ENCODE measurements around the gene AHI1. TPM values are rescaled to one million over a fixed set of nuclear protein-coding genes. Genes with fewer than 3 reads are reported as not detected.
"Not testable (repeated sequence)": the region's sequence is repeated elsewhere in the genome, so short reads cannot be mapped to it uniquely, and the experiment has no call there.

AHI1 gene
- total and polyA plus RNA-seq, 12 donors, result 4.1 to 19.8 (median 11.9) TPM

DNA sequence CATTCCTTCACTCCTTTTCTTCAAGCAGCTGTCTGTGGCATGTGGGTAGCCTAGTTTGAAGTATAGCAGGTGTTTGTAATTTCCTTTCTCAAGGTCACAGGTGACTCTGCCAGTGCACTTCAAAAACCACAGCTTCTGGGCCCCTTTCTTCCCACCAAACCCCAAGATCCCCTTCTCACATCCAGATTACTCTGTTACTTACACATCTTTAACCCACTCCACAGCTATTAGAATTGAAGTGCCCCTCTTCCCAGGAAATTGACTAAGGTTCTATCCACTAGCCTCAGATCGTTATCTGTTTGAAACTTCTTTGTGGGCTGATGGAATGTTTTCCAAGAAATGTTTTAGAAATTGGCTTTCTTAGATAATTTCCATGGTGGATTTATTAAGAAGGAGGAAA lies 150.8 kb downstream of the AHI1 start:
- no peak for ATAC-seq
- 89 to 95% methylated on average over 1 of the region's 1 CpG for WGBS, 2 donors
- DNase-seq, result no peak
- H3K9me3 ChIP-seq, result no peaks in the 10 kb centered on the region
- no peak overlapping the region for H3K4me3 ChIP-seq
- no peaks in the 10 kb centered on the region for H3K27me3 ChIP-seq
- no peak overlapping the region for H3K27ac ChIP-seq
- TF ChIP-seq, protein P1, sequence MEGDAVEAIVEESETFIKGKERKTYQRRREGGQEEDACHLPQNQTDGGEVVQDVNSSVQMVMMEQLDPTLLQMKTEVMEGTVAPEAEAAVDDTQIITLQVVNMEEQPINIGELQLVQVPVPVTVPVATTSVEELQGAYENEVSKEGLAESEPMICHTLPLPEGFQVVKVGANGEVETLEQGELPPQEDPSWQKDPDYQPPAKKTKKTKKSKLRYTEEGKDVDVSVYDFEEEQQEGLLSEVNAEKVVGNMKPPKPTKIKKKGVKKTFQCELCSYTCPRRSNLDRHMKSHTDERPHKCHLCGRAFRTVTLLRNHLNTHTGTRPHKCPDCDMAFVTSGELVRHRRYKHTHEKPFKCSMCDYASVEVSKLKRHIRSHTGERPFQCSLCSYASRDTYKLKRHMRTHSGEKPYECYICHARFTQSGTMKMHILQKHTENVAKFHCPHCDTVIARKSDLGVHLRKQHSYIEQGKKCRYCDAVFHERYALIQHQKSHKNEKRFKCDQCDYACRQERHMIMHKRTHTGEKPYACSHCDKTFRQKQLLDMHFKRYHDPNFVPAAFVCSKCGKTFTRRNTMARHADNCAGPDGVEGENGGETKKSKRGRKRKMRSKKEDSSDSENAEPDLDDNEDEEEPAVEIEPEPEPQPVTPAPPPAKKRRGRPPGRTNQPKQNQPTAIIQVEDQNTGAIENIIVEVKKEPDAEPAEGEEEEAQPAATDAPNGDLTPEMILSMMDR (IDR thresholded peaks at IDR 0.05), result no peak
- H3K36me3 ChIP-seq, result peaks cover 0 to 5% (median 0%) of the 10 kb centered on the region in 9 donors
- intact Hi-C loops (cut with DNase I), result no loop called here
- no peaks in the 10 kb centered on the region for H3K4me1 ChIP-seq

DNA sequence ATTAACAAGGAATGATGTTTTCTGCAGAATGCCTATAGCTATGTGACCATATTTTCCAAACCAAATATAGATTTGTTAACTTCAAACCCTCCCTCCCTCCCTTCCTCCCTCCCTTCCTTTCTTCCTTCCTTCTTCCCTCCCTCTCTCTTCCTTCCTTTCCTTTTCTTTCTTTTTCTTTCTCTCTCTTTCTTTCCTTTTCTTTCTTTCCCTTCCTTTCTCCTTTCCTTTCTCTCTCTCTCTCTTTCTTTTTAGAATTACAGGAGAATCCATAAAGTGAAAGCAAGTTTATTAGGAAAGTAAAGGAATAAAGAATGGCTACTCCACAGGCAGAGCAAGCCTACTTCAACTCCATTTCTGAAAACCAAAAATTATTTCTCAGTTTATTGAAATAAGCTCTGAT lies 153.0 kb downstream of the AHI1 start:
- ATAC-seq (no peak), DNase-seq (no peak)
- no peak overlapping the region for H3K27ac ChIP-seq
- no peak overlapping the region for H3K4me3 ChIP-seq
- TF ChIP-seq, protein P1 (IDR thresholded peaks at IDR 0.05), result no peak
- no peaks in the 10 kb centered on the region for H3K4me1 ChIP-seq
- no peaks in the 10 kb centered on the region for H3K27me3 ChIP-seq
- H3K36me3 ChIP-seq, result peaks cover 0 to 5% (median 0%) of the 10 kb centered on the region in 9 donors
- intact Hi-C loops (cut with DNase I), result no loop called here
- H3K9me3 ChIP-seq, result peaks cover 0 to 7% (median 0%) of the 10 kb centered on the region in 11 donors

DNA sequence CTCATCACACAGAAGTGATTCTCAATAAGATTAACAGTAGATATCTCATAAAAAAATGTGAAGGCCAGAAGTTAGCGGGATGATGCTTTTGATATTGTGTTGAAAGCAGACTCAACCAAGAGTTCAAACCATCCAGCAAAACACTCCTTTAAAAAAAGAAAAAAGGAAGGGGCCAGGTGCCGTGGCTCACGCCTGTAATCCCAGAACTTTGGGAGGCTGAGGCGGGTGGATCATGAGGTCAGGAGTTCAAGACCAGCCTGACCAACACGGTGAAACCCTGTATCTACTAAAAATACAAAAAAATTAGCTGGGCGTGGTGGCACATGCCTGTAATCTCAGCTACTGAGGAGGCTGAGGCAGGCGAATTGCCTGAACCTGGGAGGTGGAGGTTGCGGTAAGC lies 157.6 kb downstream of the AHI1 start:
- H3K4me1 ChIP-seq; H3K27ac ChIP-seq; H3K27me3 ChIP-seq; H3K36me3 ChIP-seq; ATAC-seq; DNase-seq; intact Hi-C loops (cut with DNase I); H3K4me3 ChIP-seq; H3K9me3 ChIP-seq: not testable (repeated sequence)
- 86 to 95% methylated on average over 8 of the region's 8 CpGs for WGBS, 2 donors

DNA sequence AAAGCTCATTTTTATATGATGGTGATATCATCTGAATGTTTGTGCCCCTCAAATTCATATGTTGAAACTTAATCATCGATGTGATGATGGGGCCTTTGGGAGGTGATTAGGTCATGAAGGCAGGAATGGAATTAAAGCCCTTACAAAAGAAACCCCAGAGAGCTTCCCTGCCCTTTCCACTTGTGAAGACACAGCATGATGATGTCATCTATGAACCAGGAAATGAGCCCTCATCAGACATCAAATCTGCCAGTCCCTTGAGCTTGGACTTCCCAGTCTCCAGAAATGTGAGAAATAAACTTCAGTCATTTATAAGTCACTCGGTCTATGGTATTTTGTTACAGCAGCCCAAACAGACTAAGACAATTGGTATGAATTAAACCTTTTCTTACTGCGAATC lies 163.4 kb downstream of the AHI1 start:
- Histone ChIP-seq H3K4me3 (no peak overlapping the region), H3K27me3 (no peaks in the 10 kb centered on the region), H3K27ac (no peak overlapping the region), H3K4me1 (no peaks in the 10 kb centered on the region), H3K9me3 (peaks cover 0 to 6% (median 0%) of the 10 kb centered on the region in 11 donors), H3K36me3 (no peaks in the 10 kb centered on the region)
- ATAC-seq, result no peak
- no peak for DNase-seq
- TF ChIP-seq, protein P1 (IDR thresholded peaks at IDR 0.05), result no peak
- intact Hi-C loops (cut with DNase I), result no loop called here
- 83 to 85% methylated on average over 3 of the region's 3 CpGs for WGBS, 2 donors

DNA sequence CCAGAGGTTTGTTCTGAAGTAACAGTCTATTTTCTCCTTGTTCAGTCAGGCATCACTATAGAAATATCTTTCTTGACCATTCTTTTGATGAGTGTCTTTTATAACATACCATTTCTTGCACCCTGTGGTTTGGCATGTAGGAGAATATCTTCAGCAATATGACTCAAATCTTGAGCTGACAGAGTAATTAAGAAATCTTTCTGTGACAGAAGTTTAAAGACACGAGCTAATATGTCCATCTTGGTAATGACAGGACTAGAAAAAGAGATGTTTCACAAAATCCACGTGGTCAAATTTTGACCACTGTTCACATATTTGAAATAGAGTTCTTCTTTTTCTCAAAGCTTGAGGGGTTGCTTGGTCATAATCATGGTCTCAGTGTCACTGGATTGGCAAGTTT lies 166.5 kb downstream of the AHI1 start:
- ATAC-seq (no peak), DNase-seq (no peak)
- no peaks in the 10 kb centered on the region for H3K4me1 ChIP-seq
- intact Hi-C loops (cut with DNase I), result no loop called here
- WGBS, 2 donors, result 92 to 96% methylated on average over 2 of the region's 2 CpGs
- no peak overlapping the region for H3K27ac ChIP-seq
- H3K4me3 ChIP-seq, result no peak overlapping the region
- no peaks in the 10 kb centered on the region for H3K27me3 ChIP-seq
- peaks cover 0 to 8% (median 0%) of the 10 kb centered on the region in 9 donors for H3K36me3 ChIP-seq
- TF ChIP-seq, protein P1 (IDR thresholded peaks at IDR 0.05), result no peak
- H3K9me3 ChIP-seq, result peaks cover 0 to 9% (median 0%) of the 10 kb centered on the region in 11 donors
